SK-N-MC (cell line): ENCODE results near the gene FNDC10.

Experiments used
- DNase-seq: peaks from one replicate; pipeline ENCODE4 v3.0.0-alpha.2; 2011; ENCODE audit warnings: low read depth, low spot score
- H3K27ac ChIP-seq: fragments of 200-600 bp; sonication (generic); 2 replicates; pipeline ENCODE4 v1.5.1; 2016; ENCODE audit warnings: mixed run types
- H3K36me3 ChIP-seq: fragments of 200-600 bp; sonication (generic); 2 replicates; pipeline ENCODE4 v1.6.1; 2017; ENCODE audit warnings: antibody characterized with exemption, low read length, mixed read lengths; ENCODE audit not compliant: insufficient read depth
- H3K4me3 ChIP-seq: fragments of 200-600 bp; sonication (generic); 2 replicates; pipeline ENCODE4 v1.5.1; 2016
- H3K9ac ChIP-seq: fragments of 200-600 bp; sonication (generic); 2 replicates; pipeline ENCODE4 v1.8.0; 2017; ENCODE audit warnings: mixed run types, mixed read lengths; ENCODE audit not compliant: insufficient read length
- H3K9me3 ChIP-seq: fragments of 200-600 bp; sonication (generic); 2 replicates; pipeline ENCODE4 v1.6.1; 2017; ENCODE audit warnings: low read depth, mild to moderate bottlenecking, antibody characterized with exemption, low read length, moderate library complexity, mixed read lengths
- EZH2 ChIP-seq: fragments of 200-600 bp; sonication (generic); IDR thresholded peaks from one replicate; pipeline ENCODE4 v1.6.1; 2017; ENCODE audit warnings: antibody characterized with exemption
- FOXP2 ChIP-seq: optimal IDR thresholded peaks from 2 replicates; pipeline ENCODE3; 2011; ENCODE audit warnings: mild to moderate bottlenecking, moderate library complexity; ENCODE audit not compliant: insufficient read depth; ENCODE audit errors: extremely low read length, control extremely low read depth
- POLR2AphosphoS5 ChIP-seq: IDR thresholded peaks from 2 replicates; pipeline ENCODE4 v1.6.1; 2012; ENCODE audit warnings: mild to moderate bottlenecking, low read depth, low read length, borderline replicate concordance

FNDC10 gene

GRCh38 chr1:1609822-1610485, 10.0 kb upstream of the FNDC10 start:
- H3K36me3 ChIP-seq: no peaks in the 10 kb centered on the region
- no peak for DNase-seq
- H3K9me3 ChIP-seq: no peaks in the 10 kb centered on the region
- H3K9ac ChIP-seq: no peak overlapping the region
- H3K4me3 ChIP-seq: no peak overlapping the region
- H3K27ac ChIP-seq: no peak overlapping the region
- TF ChIP-seq FOXP2: no peak

- no peak overlapping the region for H3K4me3 ChIP-seq
- H3K36me3 ChIP-seq: no peaks in the 10 kb centered on the region
- no peak for TF ChIP-seq FOXP2
- TF ChIP-seq EZH2: no peak
- no peak for TF ChIP-seq POLR2AphosphoS5
- no peak overlapping the region for H3K9ac ChIP-seq
- H3K27ac ChIP-seq: no peak overlapping the region
- no peaks in the 10 kb centered on the region for H3K9me3 ChIP-seq
- DNase-seq: no peak
These were observed 6.3 kb upstream of the FNDC10 start for GRCh38 chr1:1606232-1606631.

- no peak overlapping the region for H3K4me3 ChIP-seq
- no peaks in the 10 kb centered on the region for H3K9me3 ChIP-seq
- H3K27ac ChIP-seq: no peak overlapping the region
- no peak for DNase-seq
- TF ChIP-seq POLR2AphosphoS5 (no peak), FOXP2 (no peak), EZH2 (no peak)
- no peaks in the 10 kb centered on the region for H3K36me3 ChIP-seq
- H3K9ac ChIP-seq: no peak overlapping the region
These were observed 5.8 kb upstream of the FNDC10 start for GRCh38 chr1:1605724-1606123.

GRCh38 chr1:1605034-1605591, 5.2 kb upstream of the FNDC10 start:
- no peak for TF ChIP-seq FOXP2
- no peak for TF ChIP-seq EZH2
- TF ChIP-seq POLR2AphosphoS5: no peak
- H3K36me3 ChIP-seq: no peaks in the 10 kb centered on the region
- no peak overlapping the region for H3K27ac ChIP-seq
- H3K4me3 ChIP-seq: no peak overlapping the region
- no peak for DNase-seq
- no peaks in the 10 kb centered on the region for H3K9me3 ChIP-seq
- no peak overlapping the region for H3K9ac ChIP-seq

- H3K27ac ChIP-seq: no peak overlapping the region
- no peak for DNase-seq
- H3K4me3 ChIP-seq: no peak overlapping the region
- H3K9me3 ChIP-seq: no peaks in the 10 kb centered on the region
- no peaks in the 10 kb centered on the region for H3K36me3 ChIP-seq
- TF ChIP-seq POLR2AphosphoS5: no peak
- H3K9ac ChIP-seq: no peak overlapping the region
These were observed 4.6 kb upstream of the FNDC10 start for GRCh38 chr1:1604374-1605033.

GRCh38 chr1:1603671-1604373, 3.9 kb upstream of the FNDC10 start:
- no peak for DNase-seq
- H3K9ac ChIP-seq: no peak overlapping the region
- no peak overlapping the region for H3K27ac ChIP-seq
- no peak overlapping the region for H3K4me3 ChIP-seq
- H3K36me3 ChIP-seq: no peaks in the 10 kb centered on the region
- H3K9me3 ChIP-seq: no peaks in the 10 kb centered on the region
- no peak for TF ChIP-seq EZH2

GRCh38 chr1:1602968-1603506, 3.1 kb upstream of the FNDC10 start:
- DNase-seq: no peak
- Histone ChIP-seq H3K9me3 (no peaks in the 10 kb centered on the region), H3K27ac (no peak overlapping the region), H3K9ac (no peak overlapping the region), H3K36me3 (no peaks in the 10 kb centered on the region), H3K4me3 (no peak overlapping the region)
- TF ChIP-seq EZH2 (no peak), POLR2AphosphoS5 (no peak), FOXP2 (no peak)

- Histone ChIP-seq H3K9me3 (no peaks in the 10 kb centered on the region), H3K4me3 (no peak overlapping the region), H3K36me3 (no peaks in the 10 kb centered on the region), H3K9ac (no peak overlapping the region), H3K27ac (no peak overlapping the region)
- no peak for DNase-seq
- no peak for TF ChIP-seq POLR2AphosphoS5
- TF ChIP-seq FOXP2: no peak
- TF ChIP-seq EZH2: no peak
These were observed 2.5 kb upstream of the FNDC10 start for GRCh38 chr1:1602304-1602967.
